GM12872 (cell line): Measurements from ENCODE around the gene FAM162A.

Experiments used
- CTCF ChIP-seq: IDR thresholded peaks from 3 replicates; pipeline ENCODE4 v1.5.1; 2011; ENCODE audit warnings: low read depth, mild to moderate bottlenecking, low read length, moderate library complexity; ENCODE audit not compliant: insufficient read depth

The FAM162A gene

GRCh38 chr3:122398920-122399319 is 14.9 kb downstream of the FAM162A start:
- no peak for TF ChIP-seq CTCF

- TF ChIP-seq CTCF: no peak
Observed at GRCh38 chr3:122403489-122403888, 19.5 kb downstream of the FAM162A start.

GRCh38 chr3:122405015-122405414 is 21.0 kb downstream of the FAM162A start:
- TF ChIP-seq CTCF: no peak

- no peak for TF ChIP-seq CTCF
Observed at GRCh38 chr3:122406198-122406597, 22.2 kb downstream of the FAM162A start.

GRCh38 chr3:122407946-122408345 is 24.0 kb downstream of the FAM162A start:
- TF ChIP-seq CTCF: no peak

- no peak for TF ChIP-seq CTCF
Observed at GRCh38 chr3:122409446-122409845, 25.5 kb downstream of the FAM162A start.

- no peak for TF ChIP-seq CTCF
Observed at GRCh38 chr3:122410111-122410510, 26.1 kb downstream of the FAM162A start.

GRCh38 chr3:122410639-122411038 is 26.7 kb downstream of the FAM162A start:
- TF ChIP-seq CTCF: no peak
